Retinal pigment epithelial cell (primary cell): ENCODE measurements around the gene KREMEN2.
A peak's percentile ranks its signal among the peaks of the same experiment; 100 is the strongest.

Source experiments
- DNase-seq: peaks from one replicate; pipeline ENCODE4 v3.0.0-alpha.2; 2010; ENCODE audit warnings: low read depth
- H3K4me3 ChIP-seq: 2 replicates; pipeline ENCODE4 v1.5.1; 2011; ENCODE audit warnings: mild to moderate bottlenecking, low read length, control low read depth, moderate library complexity
- TF ChIP-seq, protein P1 (sequence below): conservative IDR thresholded peaks from 2 replicates; pipeline ENCODE4 v1.5.1; 2011; ENCODE audit warnings: low read depth, low read length, control low read depth, inconsistent platforms

The KREMEN2 gene

DNA sequence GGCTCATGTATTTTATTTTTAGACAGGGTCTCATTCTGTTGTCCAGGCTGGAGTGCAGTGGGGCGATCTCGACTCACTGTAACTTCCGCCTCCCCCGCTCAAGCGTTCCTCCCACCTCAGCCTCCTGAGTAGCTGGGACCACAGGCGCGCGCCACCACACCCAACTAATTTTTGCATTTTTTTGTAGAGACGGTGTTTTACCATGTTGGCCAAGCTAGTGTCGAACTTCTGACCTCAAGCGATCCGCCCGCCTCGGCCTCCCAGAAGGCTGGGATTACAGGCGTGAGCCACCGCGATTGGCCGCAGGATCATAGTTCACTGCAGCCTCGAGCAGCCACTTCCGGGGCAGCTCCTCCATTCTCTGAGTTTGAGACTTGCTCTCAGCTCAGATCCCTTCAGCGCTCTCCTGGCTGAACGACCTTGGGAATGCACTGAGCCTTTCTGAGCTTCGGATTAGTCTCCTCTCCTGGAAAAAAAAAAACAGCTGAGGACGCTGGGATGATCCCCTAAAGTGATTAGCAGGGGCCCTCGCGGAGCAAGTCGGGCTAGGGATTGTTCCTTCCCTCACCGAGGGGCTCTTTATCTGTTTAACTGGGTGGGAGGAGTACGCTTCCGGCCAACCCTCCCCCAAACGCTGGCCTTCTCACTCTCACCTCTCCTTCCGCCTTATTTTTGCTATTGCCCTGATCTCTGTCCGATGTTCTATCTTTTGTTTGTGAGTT is 17.3 kb downstream of the KREMEN2 start:
- TF ChIP-seq, protein P1, sequence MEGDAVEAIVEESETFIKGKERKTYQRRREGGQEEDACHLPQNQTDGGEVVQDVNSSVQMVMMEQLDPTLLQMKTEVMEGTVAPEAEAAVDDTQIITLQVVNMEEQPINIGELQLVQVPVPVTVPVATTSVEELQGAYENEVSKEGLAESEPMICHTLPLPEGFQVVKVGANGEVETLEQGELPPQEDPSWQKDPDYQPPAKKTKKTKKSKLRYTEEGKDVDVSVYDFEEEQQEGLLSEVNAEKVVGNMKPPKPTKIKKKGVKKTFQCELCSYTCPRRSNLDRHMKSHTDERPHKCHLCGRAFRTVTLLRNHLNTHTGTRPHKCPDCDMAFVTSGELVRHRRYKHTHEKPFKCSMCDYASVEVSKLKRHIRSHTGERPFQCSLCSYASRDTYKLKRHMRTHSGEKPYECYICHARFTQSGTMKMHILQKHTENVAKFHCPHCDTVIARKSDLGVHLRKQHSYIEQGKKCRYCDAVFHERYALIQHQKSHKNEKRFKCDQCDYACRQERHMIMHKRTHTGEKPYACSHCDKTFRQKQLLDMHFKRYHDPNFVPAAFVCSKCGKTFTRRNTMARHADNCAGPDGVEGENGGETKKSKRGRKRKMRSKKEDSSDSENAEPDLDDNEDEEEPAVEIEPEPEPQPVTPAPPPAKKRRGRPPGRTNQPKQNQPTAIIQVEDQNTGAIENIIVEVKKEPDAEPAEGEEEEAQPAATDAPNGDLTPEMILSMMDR = no peak
- no peak overlapping the region for H3K4me3 ChIP-seq
- no peak for DNase-seq

DNA sequence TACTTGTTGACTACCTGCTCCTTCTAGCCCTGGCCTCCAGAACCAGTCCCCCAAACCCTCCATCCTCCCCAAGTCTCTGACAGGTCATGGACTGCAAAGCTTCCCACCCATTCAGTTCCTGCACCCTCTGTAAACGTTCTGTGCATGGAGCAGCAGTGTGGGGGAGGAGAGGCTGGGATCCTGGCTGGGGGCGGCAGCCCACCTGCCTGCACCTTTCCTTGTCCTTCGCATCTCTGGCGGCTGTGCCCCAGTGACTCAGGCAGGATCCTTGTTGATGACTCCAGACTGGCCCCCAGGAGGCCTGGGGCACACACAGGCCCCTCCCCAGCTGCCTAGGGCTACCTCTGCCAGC is 17.8 kb downstream of the KREMEN2 start:
- no peak overlapping the region for H3K4me3 ChIP-seq
- no peak for DNase-seq
- TF ChIP-seq, protein P1 = no peak

DNA sequence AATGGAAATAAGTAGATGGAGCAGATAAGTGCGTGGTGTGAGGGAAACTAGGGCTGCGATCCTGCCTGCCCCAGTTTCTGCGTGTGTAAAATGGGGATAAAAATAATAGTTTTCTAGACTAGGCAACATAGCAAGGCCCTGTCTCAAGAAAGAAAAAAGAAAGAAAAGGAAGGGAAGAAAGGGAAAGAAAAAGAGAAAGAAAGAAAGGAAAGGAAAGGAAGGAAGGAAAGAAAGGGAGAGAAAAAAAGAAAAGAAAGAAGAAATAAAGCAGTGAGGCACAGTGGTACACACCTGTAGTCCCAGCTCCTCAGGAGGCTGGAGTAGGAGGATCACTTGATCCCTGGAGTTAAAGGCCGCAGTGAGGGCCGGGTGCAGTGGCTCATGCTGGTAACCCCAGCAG is 18.3 kb downstream of the KREMEN2 start:
- TF ChIP-seq, protein P1 = no peak
- no peak overlapping the region for H3K4me3 ChIP-seq
- DNase-seq = no peak

DNA sequence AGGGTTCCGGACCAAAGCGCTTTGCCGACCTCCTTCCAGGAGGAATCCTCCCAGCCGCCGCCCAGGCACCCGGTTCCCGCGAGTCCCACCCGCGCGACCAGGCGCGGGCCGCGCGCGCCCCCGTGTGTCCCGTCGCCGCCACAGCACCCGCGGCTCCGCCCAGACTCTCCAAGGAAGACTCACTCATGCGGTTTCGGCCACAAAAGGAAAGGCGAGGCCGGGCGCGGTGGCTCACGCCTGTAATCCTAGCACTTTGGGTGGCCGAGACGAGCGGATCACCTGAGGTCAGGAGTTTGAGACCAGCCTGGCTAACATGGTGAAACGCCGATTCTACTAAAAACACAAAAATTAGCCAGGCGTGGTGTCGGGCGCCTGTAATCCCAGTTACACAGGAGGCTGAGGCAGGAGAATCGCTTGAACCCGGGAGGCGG is 19.6 kb downstream of the KREMEN2 start:
- DNase-seq = no peak
- peak overlapping the region; percentile 17 for H3K4me3 ChIP-seq
- TF ChIP-seq, protein P1 = peak; percentile 67

DNA sequence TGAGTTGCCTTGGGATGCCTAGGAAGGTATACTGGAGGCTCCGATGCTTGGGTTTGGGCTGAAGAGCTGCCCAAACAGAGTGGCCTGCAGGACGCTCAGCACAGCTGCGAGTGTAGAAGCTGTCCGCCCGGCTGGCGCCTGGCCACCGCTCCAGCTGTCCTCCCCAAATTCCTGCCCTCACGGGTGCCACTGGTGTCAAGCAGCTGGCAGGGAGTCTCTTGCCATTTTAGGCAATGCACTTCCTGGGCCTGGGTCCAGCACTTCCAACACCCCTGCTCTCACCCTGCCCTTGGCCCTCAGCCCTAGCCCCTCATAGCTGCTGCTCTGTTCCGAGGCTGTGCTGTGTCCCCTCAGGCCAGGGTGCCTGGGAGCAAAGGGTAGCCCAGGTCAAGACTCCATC is 21.4 kb downstream of the KREMEN2 start:
- TF ChIP-seq, protein P1 = no peak
- no peak for DNase-seq
- H3K4me3 ChIP-seq = no peak overlapping the region

DNA sequence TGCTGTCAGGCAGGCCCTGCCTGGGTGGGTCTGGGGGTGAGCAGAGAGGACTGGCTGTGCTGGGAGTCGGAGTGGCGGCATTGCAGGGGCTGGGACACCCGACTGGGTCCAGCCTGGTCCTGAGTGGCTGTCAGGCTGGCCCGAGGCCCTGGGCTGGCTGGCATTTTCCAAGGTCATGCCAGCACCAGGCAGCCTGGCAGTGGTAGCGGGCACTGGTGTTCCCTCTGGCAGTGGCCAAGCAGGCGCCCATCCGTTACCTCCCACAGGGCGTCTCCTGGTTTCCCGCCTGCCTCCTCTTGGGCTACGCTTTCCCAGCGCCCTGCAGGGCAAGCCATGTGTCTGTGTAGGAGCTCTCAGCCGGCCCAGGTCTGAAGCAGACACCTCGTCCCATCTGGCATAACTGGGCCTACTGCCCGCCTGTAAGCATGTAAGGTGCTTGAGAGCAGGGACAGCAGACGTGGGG is 21.8 kb downstream of the KREMEN2 start:
- no peak overlapping the region for H3K4me3 ChIP-seq
- TF ChIP-seq, protein P1 = no peak
- DNase-seq = no peak

DNA sequence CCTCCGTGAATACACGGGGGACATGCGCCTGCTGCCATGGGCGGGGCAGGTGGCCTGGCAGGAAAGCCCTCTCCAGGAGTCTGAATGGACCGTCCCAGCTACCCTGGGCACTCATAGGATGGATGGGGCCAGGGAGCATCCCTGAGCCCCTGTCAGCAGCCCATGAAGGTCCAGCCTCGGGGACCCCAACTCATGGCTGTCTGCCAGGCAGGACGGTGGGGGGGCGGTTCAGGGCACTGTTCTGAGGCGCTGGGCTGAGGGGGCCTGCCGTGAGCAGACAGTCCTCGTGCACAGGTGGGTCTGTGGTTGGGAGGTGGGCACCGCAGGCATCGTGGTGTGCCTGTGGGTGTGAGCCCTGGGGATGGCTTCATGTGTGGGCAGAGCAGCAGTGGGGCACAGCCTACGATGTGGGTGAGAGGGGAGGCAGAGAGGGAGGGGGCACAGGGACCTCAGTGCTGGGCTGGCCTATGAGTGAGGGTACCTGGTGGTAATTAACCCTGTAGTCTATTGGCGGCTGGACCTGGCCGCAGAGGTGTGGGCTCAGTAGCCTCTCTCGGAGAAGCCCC is 22.6 kb downstream of the KREMEN2 start:
- DNase-seq = no peak
- no peak overlapping the region for H3K4me3 ChIP-seq
- TF ChIP-seq, protein P1 = no peak
